ENCODE results near the gene STX12.

DNA sequence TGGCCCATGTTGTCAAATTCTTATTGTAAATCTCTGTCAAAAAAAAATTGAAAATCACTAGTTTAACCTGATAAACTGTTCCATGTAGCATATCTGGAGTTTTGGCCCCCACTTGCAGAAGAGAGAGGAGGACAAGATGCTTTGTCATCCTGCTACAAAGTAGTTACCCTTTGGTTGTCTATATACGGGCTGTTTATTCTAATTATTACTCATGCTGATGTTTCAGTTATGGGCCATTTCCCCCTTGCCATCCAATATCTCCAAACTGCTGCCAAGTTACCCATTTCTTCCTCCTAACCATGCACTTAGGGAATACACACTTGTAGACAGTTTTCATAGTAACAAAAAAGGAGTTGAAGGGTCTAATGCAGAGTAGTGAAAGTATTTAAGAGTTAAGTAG, 22.6 kb downstream of the STX12 start:
- no peak for TF ChIP-seq POLR2A (IDR thresholded peaks at IDR 0.05; ENCODE audit: low read length)
- TF ChIP-seq GATA1 (IDR thresholded peaks at IDR 0.05; ENCODE audit: low read depth, low read length), result no peak
